Mesenchymal stem cell (in vitro differentiated cells and primary cell): ENCODE measurements around the gene SLC13A4.

Experiments
- DNase-seq: peaks from one replicate; pipeline ENCODE4 v3.0.0-alpha.2; 2013
- H2AFZ ChIP-seq: one replicate; pipeline ENCODE4 v1.6.1; 2013; ENCODE audit warnings: low read depth, mild to moderate bottlenecking, control low read depth, inconsistent platforms, low read length, moderate library complexity
- H2AK5ac ChIP-seq: 2 replicates; pipeline ENCODE4 v1.6.1; 2013; ENCODE audit warnings: low read length, moderate library complexity, mild to moderate bottlenecking, inconsistent platforms; ENCODE audit not compliant: severe bottlenecking
- H2BK120ac ChIP-seq: one replicate; pipeline ENCODE4 v1.6.1; 2013; ENCODE audit warnings: low read depth, mild to moderate bottlenecking, inconsistent platforms, low read length, moderate library complexity
- H2BK12ac ChIP-seq, 2 experiments: one replicate each; pipeline ENCODE4 v1.6.1; 2013; ENCODE audit warnings: inconsistent platforms in 2 of 2, low read length in 2 of 2, mild to moderate bottlenecking in 2 of 2, moderate library complexity in 2 of 2, control low read depth in 1 of 2
- H2BK15ac ChIP-seq: one replicate; pipeline ENCODE4 v1.6.1; 2013; ENCODE audit warnings: mild to moderate bottlenecking, low read depth, inconsistent platforms; ENCODE audit not compliant: poor library complexity, severe bottlenecking
- H2BK5ac ChIP-seq: 2 replicates; pipeline ENCODE4 v1.6.1; 2013; ENCODE audit warnings: low read depth, mild to moderate bottlenecking, low read length, control low read depth, inconsistent platforms; ENCODE audit not compliant: poor library complexity, severe bottlenecking
- H3K14ac ChIP-seq, 2 experiments: one replicate each; pipeline ENCODE4 v1.6.1; 2013; ENCODE audit warnings: inconsistent platforms in 2 of 2, low read length in 2 of 2, control low read depth in 1 of 2, mild to moderate bottlenecking in 1 of 2, moderate library complexity in 1 of 2
- H3K18ac ChIP-seq, 2 experiments: one replicate each; pipeline ENCODE4 v1.6.1; 2013; ENCODE audit warnings: inconsistent platforms in 2 of 2, low read length in 2 of 2, control low read depth in 1 of 2, low read depth in 1 of 2, mild to moderate bottlenecking in 1 of 2
- H3K23ac ChIP-seq, 2 experiments: one replicate each; pipeline ENCODE4 v1.6.1; 2013; ENCODE audit warnings: inconsistent platforms in 2 of 2, low read length in 2 of 2, mild to moderate bottlenecking in 2 of 2, moderate library complexity in 2 of 2, control low read depth in 1 of 2
- H3K27ac ChIP-seq: 2 replicates; pipeline ENCODE4 v1.5.1; 2013; ENCODE audit warnings: mild to moderate bottlenecking, moderate library complexity, low read length, control low read depth, inconsistent platforms; ENCODE audit not compliant: poor library complexity, severe bottlenecking
- H3K27me3 ChIP-seq, 2 experiments: 2 replicates each; pipeline versions ENCODE4 v1.6.1 to v1.7.0; 2013; ENCODE audit warnings: low read length in 2 of 2, mild to moderate bottlenecking in 2 of 2, moderate library complexity in 2 of 2, control low read depth in 1 of 2, inconsistent platforms in 1 of 2; ENCODE audit not compliant: control insufficient read depth in 1 of 2, insufficient read depth in 1 of 2
- H3K36me3 ChIP-seq, 2 experiments: 2 replicates each; pipeline versions ENCODE4 v1.6.1 to v1.7.0; 2013; ENCODE audit warnings: low read length in 2 of 2, control low read depth in 1 of 2, inconsistent platforms in 1 of 2, low read depth in 1 of 2, mild to moderate bottlenecking in 1 of 2; ENCODE audit not compliant: insufficient read depth in 2 of 2, control insufficient read depth in 1 of 2
- H3K4ac ChIP-seq, 2 experiments: one replicate each; pipeline ENCODE4 v1.6.1; 2013; ENCODE audit warnings: inconsistent platforms in 2 of 2, low read length in 2 of 2, mild to moderate bottlenecking in 2 of 2, moderate library complexity in 2 of 2, control low read depth in 1 of 2, low read depth in 1 of 2
- H3K4me1 ChIP-seq: 2 replicates; pipeline ENCODE4 v1.6.1; 2013; ENCODE audit warnings: low read depth, low read length, control low read depth; ENCODE audit not compliant: control insufficient read depth, insufficient read depth
- H3K4me2 ChIP-seq: 2 replicates; pipeline ENCODE4 v1.6.1; 2013; ENCODE audit warnings: low read length, mild to moderate bottlenecking, inconsistent platforms; ENCODE audit not compliant: poor library complexity, severe bottlenecking
- H3K4me3 ChIP-seq, 2 experiments: 2 replicates each; pipeline versions ENCODE4 v1.5.1 to v1.7.0; 2013; ENCODE audit warnings: low read length in 2 of 2, mild to moderate bottlenecking in 2 of 2, control low read depth in 1 of 2, low read depth in 1 of 2; ENCODE audit not compliant: insufficient read depth in 1 of 2
- H3K79me1 ChIP-seq: replicated peaks from 2 replicates; pipeline ENCODE4 v1.6.1; 2013; ENCODE audit warnings: mild to moderate bottlenecking, control low read depth, low read length, inconsistent platforms; ENCODE audit not compliant: poor library complexity, severe bottlenecking
- H3K9ac ChIP-seq: 2 replicates; pipeline ENCODE4 v1.7.0; 2013; ENCODE audit warnings: mild to moderate bottlenecking, low read length, moderate library complexity
- H3K9me3 ChIP-seq: 2 replicates; pipeline ENCODE4 v1.7.0; 2013; ENCODE audit warnings: mild to moderate bottlenecking, low read length; ENCODE audit not compliant: control insufficient read depth
- H4K8ac ChIP-seq: one replicate; pipeline ENCODE4 v1.6.1; 2013; ENCODE audit warnings: inconsistent platforms, mild to moderate bottlenecking, low read length, moderate library complexity
- H4K91ac ChIP-seq: one replicate; pipeline ENCODE4 v1.6.1; 2013; ENCODE audit warnings: mild to moderate bottlenecking, low read length, inconsistent platforms
- WGBS: methylation state at CpG from one replicate; pipeline ENCODE4 v1.1.7; 2013; ENCODE audit warnings: mixed read lengths; 5-methylcytosine and 5-hydroxymethylcytosine counted together

Gene SLC13A4

GRCh38 chr7:135685306-135686084, 42.5 kb downstream of the SLC13A4 start:
- Histone ChIP-seq H3K27me3 (no peaks in the 10 kb centered on the region), H2BK5ac (no peak overlapping the region), H4K8ac (peak overlapping the region; percentile 65), H3K9ac (no peak overlapping the region), H3K9me3 (no peaks in the 10 kb centered on the region), H3K36me3 (peaks cover 12 to 78% of the 10 kb centered on the region in 2 experiments), H3K18ac (no peak overlapping the region), H2BK120ac (no peak overlapping the region), H4K91ac (no peak overlapping the region), H3K4me2 (no peak overlapping the region), H3K4me3 (no peak overlapping the region), H2BK15ac (no peak overlapping the region), H2AFZ (no peak overlapping the region), H3K27ac (no peak overlapping the region), H3K4me1 (peaks cover 8% of the 10 kb centered on the region), H3K79me1 (peaks cover 24% of the 10 kb centered on the region), H2BK12ac (no peak overlapping the region), H3K23ac (no peak overlapping the region), H3K14ac (no peak overlapping the region), H2AK5ac (no peak overlapping the region), H3K4ac (no peak overlapping the region)
- WGBS, result 70% methylated on average over 7 of the region's 9 CpGs
- peak; percentile 40 for DNase-seq

DNA sequence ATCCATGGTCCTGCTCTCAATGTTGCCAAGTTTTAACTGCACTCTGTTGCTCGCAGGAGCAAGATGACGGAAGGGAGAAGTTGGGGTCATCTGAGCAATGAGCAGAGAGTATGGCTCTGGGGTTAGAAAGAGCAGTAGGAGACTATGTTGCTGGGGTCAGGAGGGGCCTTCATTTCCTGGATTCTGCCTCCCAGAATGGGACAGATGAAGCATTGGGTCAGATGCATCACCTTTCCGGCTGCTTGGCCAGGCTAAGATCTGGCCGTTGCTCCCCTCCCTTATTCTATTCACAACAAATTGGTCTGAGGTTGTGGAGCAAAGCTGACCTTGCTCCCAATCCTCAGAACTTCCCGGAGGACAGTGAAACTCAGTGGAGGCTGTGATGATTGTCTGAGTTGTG, 43.3 kb downstream of the SLC13A4 start:
- Histone ChIP-seq H3K14ac (no peak overlapping the region), H3K23ac (no peak overlapping the region), H3K27ac (no peak overlapping the region), H2BK12ac (no peak overlapping the region), H3K4me3 (no peak overlapping the region), H3K9me3 (no peaks in the 10 kb centered on the region), H3K4ac (no peak overlapping the region), H2BK120ac (no peak overlapping the region), H3K79me1 (peaks cover 28% of the 10 kb centered on the region), H3K4me1 (peaks cover 7% of the 10 kb centered on the region), H4K8ac (no peak overlapping the region), H2AFZ (no peak overlapping the region), H4K91ac (no peak overlapping the region), H3K36me3 (peaks cover 12 to 79% of the 10 kb centered on the region in 2 experiments), H2BK15ac (no peak overlapping the region), H3K4me2 (no peak overlapping the region), H3K27me3 (no peaks in the 10 kb centered on the region), H3K9ac (no peak overlapping the region), H2AK5ac (no peak overlapping the region), H2BK5ac (no peak overlapping the region), H3K18ac (no peak overlapping the region)
- WGBS, result 90% methylated on average over 5 of the region's 5 CpGs
- no peak for DNase-seq

GRCh38 chr7:135684136-135684535, 43.9 kb downstream of the SLC13A4 start:
- no peak overlapping the region for H2AK5ac ChIP-seq
- peaks cover 7% of the 10 kb centered on the region for H3K4me1 ChIP-seq
- H3K36me3 ChIP-seq, result peaks cover 12 to 76% of the 10 kb centered on the region in 2 experiments
- H2AFZ ChIP-seq, result no peak overlapping the region
- H4K91ac ChIP-seq, result no peak overlapping the region
- H3K79me1 ChIP-seq, result peaks cover 28% of the 10 kb centered on the region
- no peaks in the 10 kb centered on the region for H3K27me3 ChIP-seq
- H3K9ac ChIP-seq, result no peak overlapping the region
- no peak overlapping the region for H3K4ac ChIP-seq
- no peak overlapping the region for H2BK15ac ChIP-seq
- no peak overlapping the region for H2BK12ac ChIP-seq
- H2BK5ac ChIP-seq, result no peak overlapping the region
- WGBS, result 33% methylated on average over 3 of the region's 3 CpGs
- H3K18ac ChIP-seq, result no peak overlapping the region
- H3K23ac ChIP-seq, result peak overlapping the region in 1 of 2 experiments; percentile 66
- H2BK120ac ChIP-seq, result no peak overlapping the region
- no peak overlapping the region for H3K4me2 ChIP-seq
- no peak overlapping the region for H4K8ac ChIP-seq
- no peaks in the 10 kb centered on the region for H3K9me3 ChIP-seq
- peak; percentile 37 for DNase-seq
- H3K14ac ChIP-seq, result no peak overlapping the region
- H3K27ac ChIP-seq, result no peak overlapping the region
- H3K4me3 ChIP-seq, result no peak overlapping the region

DNA sequence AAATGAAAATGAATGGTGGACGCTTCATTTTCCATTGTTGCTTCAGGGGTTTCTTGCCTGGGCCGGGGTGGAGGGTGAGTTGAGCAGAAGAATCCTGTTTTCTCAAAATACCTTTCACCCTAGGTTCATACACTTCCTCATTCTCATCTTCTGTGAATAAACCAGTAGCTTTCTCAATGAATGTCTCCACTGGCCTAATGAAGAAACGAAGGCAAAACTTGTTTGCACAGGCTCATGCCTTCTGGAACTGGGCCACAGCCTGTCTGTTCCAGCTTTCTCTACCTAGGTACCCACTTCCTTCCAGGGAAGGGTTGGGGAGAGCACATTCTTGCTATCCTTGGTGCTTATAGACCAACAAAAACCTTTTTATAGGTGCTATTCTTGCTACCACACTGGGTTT, 44.4 kb downstream of the SLC13A4 start:
- Histone ChIP-seq H2BK5ac (no peak overlapping the region), H3K27me3 (no peaks in the 10 kb centered on the region), H2BK120ac (no peak overlapping the region), H2BK15ac (no peak overlapping the region), H3K79me1 (peaks cover 28% of the 10 kb centered on the region), H2AK5ac (no peak overlapping the region), H3K9me3 (no peaks in the 10 kb centered on the region), H4K91ac (no peak overlapping the region), H3K14ac (no peak overlapping the region), H3K36me3 (peaks cover 10 to 71% of the 10 kb centered on the region in 2 experiments), H2AFZ (no peak overlapping the region), H3K4me3 (no peak overlapping the region), H3K4me1 (peaks cover 7% of the 10 kb centered on the region), H2BK12ac (no peak overlapping the region), H4K8ac (no peak overlapping the region), H3K9ac (no peak overlapping the region), H3K18ac (no peak overlapping the region), H3K23ac (no peak overlapping the region), H3K27ac (no peak overlapping the region), H3K4me2 (no peak overlapping the region), H3K4ac (no peak overlapping the region)
- no peak for DNase-seq
- WGBS, result 94% methylated on average over 3 of the region's 3 CpGs
